LoVo (cell line): ENCODE measurements around the gene C1orf146.
"Not testable (repeated sequence)": the region's sequence is repeated elsewhere in the genome, so short reads cannot be mapped to it uniquely, and the experiment has no call there.

ENCODE experiments used
- DNase-seq: peaks from one replicate; pipeline ENCODE4 v3.0.0-alpha.2; 2016; ENCODE audit warnings: low spot score

Gene C1orf146

DNA sequence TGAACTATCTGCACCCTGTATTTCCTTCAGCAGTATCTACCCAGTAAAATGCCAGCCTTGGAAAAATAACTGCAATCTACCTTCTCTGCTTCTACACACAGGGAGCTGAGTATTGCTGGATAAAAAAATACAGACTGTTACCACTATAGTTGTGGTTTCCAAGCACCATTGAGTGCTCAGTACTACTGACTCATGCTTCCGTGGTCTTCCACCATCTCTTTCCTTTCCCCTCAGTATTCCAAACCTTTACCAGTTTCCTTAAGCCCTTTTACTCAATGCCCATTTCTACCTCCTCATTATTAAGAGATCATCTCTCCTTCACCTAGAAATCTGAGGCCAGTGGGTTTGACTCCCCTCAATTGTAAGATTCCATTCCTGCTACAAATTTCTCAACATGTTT lies 57.2 kb downstream of the C1orf146 start:
- no peak for DNase-seq

DNA sequence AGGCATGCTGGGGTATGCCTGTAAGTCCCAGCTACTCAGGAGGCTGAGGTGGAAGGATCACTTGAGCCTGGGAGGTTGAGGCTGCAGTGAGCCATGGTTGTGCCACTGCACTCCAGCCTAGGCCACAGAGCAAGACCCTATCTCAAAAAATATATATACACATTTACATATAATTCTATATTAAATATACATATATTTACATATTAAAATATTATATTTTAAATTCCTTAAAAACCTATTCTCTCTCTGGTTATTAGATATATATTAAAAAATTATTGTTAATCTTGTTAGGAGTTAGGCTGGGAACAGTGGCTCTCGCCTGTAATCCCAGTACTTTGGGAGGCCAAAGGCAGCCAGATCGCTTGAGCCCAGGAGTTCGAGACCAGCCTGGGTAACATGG lies 58.4 kb downstream of the C1orf146 start:
- DNase-seq, result no peak

DNA sequence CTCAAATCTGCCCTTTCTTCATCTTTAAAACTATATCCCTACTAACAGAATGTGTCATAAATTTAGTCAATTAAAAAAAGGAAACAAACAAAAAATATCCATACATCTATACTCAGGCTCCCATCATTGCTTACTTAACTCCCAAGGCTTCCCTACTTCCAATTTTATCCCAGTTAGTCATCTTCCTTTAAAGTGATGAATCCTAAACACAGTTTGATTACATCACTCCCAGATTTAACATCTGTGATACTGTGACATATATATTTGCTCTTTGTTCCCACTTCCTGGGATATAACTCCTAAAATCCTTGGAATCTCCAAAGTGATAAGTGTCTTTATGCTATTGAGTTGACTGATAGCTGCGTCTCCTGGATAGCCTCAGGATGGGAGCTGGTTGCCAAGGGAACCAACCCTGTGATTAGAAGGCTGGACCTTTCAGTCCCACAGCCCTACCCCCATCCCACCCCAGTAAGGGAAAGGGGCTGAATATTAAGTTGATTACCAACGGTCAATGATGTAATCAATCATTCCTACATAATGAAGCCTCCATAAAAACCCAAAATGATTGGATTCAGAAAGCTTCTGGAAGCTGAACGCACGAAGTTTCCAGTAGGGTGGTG lies 59.5 kb downstream of the C1orf146 start:
- no peak for DNase-seq

DNA sequence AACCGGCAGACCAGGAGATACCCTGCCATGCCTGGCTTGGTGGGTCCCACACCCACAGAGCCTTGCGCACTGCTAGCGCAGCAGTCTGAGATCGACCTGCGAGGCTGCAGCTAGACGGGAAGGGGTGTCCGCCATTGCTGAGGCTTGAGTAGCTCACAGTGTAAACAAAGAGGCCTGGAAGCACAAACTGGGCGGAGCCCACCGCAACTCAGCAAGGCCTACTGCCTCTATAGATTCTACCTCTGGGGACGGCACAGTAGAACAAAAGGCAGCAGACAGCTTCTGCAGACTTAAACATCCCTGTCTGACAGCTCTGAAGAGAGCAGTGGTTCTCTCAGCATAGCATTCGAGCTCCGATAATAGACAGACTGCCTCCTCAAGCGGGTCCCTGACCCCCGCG lies 62.1 kb downstream of the C1orf146 start:
- not testable (repeated sequence) for DNase-seq

DNA sequence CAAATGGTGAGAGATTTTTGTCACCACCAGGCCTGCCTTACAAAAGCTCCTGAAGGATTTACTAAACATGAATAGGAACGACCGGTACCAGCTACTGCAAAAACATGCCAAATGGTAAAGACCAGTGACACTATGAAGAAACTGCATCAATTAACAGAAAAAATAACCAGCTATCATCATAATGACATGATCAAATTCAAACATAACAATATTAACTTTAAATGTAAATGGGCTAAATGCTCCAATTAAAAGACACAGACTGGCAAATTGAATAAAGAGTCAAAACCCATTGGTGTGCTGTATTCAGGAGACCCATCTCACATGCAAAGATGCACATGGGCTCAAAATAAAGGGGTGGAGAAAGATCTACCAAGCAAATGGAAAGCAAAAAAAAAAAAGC lies 63.7 kb downstream of the C1orf146 start:
- not testable (repeated sequence) for DNase-seq

DNA sequence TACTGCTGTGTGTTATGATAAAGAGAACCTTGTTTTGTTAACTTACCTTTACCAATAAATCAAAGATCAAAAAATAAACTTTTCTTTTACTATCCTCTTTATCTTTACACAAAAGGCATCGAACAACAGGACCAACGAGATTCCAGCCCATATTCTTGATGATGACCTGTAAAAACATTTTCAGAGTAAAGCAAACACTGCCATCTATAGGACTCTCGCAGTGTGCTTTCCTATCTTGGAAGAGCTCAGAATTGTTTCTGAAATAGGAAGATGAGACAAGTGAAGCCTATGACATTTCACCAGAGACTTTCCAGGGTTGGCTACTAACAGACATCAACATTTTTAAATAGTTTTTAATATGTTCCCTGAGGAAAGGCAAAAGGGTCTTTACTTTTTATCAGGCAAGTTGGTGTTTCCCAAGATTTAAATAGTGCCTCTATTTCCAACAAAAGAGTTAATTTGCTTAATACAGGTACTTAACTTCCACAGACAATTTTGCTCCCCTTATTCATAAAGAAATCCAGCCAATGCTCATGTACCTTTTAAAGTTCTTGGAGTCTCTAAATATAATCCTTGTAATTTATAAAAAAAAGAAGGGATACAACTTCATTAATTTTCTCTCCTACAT lies 73.8 kb downstream of the C1orf146 start:
- peak; percentile 26 for DNase-seq
